Omental fat pad (tissue), 4 donors: ENCODE measurements around the gene OR51D1. TPM values are rescaled to one million over a fixed set of nuclear protein-coding genes. Genes with fewer than 3 reads are reported as not detected.

ENCODE experiments used
- ATAC-seq: fragments of 150-250 bp; one replicate; pipeline ENCODE4 v1.9.1; 2016; ENCODE audit warnings: mild to moderate bottlenecking, moderate library complexity; ENCODE audit not compliant: low FRiP score
- DNase-seq: peaks from one replicate; pipeline ENCODE4 v3.0.0-alpha.2; 2019; ENCODE audit warnings: low spot score
- CTCF ChIP-seq, 3 donors: fragments of 450-650 bp; IDR thresholded peaks; one replicate each; pipeline ENCODE4 v1.5.1; 2016 to 2017; ENCODE audit warnings: antibody characterized with exemption in 3 of 3, mild to moderate bottlenecking in 3 of 3, moderate library complexity in 2 of 3
- total RNA-seq, 4 donors: library from RNA; depleted of rRNA; stranded (reverse); fragments of >200 nt; gene quantifications; one replicate each; pipeline ENCODE4 v1.1.0, GENCODE V29; 2016

The OR51D1 gene
- total RNA-seq, 4 donors from 2014 or later = not detected

- no peak for DNase-seq
- no peak for TF ChIP-seq CTCF (IDR thresholded peaks at IDR 0.05)
- no peak for ATAC-seq
These were observed 6.4 kb downstream of the OR51D1 start, which contains the start of gene OR51E1 for GRCh38 chr11:4643682-4644081. Gene OR51E1, plus strand, starts transcription at chr11:4643982. Its CDS starts 8,545 bp downstream, at chr11:4652527.

- no peak for DNase-seq
- no peak for TF ChIP-seq CTCF (IDR thresholded peaks at IDR 0.05)
- ATAC-seq = no peak
These were observed 7.0 kb downstream of the OR51D1 start for GRCh38 chr11:4644233-4644632.

GRCh38 chr11:4645974-4646373, 8.7 kb downstream of the OR51D1 start:
- ATAC-seq = no peak
- TF ChIP-seq CTCF (IDR thresholded peaks at IDR 0.05) = no peak
- DNase-seq = no peak

DNA sequence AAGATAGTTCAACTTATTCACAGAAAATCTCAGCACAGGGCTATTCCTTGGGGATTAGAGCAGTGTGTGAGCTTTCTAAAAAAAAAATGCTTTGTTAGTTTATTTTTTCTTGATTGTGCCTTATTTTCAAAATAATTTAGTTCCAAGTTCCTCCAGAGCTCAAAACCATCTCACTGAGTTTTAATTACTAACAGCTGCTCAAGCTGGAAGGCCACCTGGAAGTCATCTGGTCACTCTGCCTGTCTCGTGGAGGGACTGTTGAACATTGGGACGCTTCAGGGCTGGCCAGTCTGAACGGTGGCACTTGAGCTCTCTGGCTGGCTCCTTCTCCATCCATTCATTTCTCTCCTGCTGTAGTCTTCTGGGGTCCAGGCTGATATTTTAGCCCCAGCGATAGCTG, 10.5 kb downstream of the OR51D1 start:
- TF ChIP-seq CTCF (IDR thresholded peaks at IDR 0.05) = no peak
- DNase-seq = no peak
- no peak for ATAC-seq

- TF ChIP-seq CTCF (IDR thresholded peaks at IDR 0.05) = no peak
- ATAC-seq (no peak), DNase-seq (no peak)
These were observed 17.5 kb downstream of the OR51D1 start for GRCh38 chr11:4654635-4655369.

DNA sequence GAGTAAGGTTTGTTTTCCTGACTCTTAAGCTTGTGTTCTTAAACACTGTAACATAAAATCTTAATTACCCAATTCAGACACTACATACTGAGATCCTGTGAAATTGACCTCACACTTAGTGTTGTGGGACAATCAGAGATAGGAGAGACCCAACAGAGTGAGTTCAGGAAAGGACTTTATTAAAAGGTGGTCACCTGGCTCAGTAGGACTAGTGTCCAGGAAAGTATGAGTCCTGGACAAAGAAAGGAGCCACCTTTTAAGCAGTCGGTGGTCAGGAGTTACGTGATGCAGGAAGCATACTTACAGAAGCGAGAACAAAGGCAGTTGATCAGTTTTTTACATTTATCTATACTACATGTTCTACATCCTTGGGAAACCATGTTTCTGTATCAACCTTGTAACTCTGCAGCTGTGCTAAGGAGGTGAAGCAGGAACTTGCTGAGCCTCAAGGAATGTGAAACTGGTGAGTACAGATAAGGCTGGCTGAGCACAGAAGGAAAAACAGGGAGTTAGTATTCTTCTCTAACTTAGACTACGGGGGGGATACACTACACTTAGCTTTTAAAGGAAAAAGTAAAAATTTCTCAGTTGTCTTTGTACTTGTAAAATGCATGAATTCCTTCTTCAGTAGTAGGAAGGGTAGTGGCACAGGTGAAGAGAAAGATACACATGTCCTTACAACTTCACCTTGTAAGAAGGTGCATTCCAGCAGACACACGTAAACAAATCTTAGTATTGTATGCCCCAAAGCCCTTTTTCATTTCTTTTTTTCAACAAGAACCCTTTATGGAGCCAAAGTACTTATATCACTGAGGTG, 21.6 kb downstream of the OR51D1 start:
- TF ChIP-seq CTCF (IDR thresholded peaks at IDR 0.05) = no peak
- DNase-seq (no peak), ATAC-seq (no peak)
